Measurements from ENCODE around the gene CELF4. TPM values are rescaled to one million over a fixed set of nuclear protein-coding genes. Genes with fewer than 3 reads are reported as not detected.
"Not testable (repeated sequence)": the region's sequence is repeated elsewhere in the genome, so short reads cannot be mapped to it uniquely, and the experiment has no call there.

The CELF4 gene
- polyA plus RNA-seq, 1 donor (not counting 4 experiments of a cell fraction or from before 2014, with no cell fraction given): not detected

GRCh38 chr18:37465958-37466357 is 99.6 kb downstream of the CELF4 start:
- DNase-seq (ENCODE audit: low read depth, low spot score): no peak
- Histone ChIP-seq H3K4me1 (ENCODE audit: control insufficient read depth, extremely low read depth, insufficient read depth, low read length) (no peaks in the 10 kb centered on the region), H3K4me2 (ENCODE audit: control insufficient read depth, extremely low read depth, insufficient read depth, low read depth, low read length) (no peak overlapping the region), H3K9me1 (ENCODE audit: control insufficient read depth, extremely low read depth, insufficient read depth, low read length) (no peaks in the 10 kb centered on the region), H4K20me1 (ENCODE audit: control insufficient read depth, extremely low read depth, insufficient read depth, low read length) (no peaks in the 10 kb centered on the region), H2AFZ (ENCODE audit: control insufficient read depth, low read length) (no peak overlapping the region), H3K27ac (ENCODE audit: control insufficient read depth, insufficient read depth, low read length) (no peak overlapping the region), H3K79me2 (ENCODE audit: control insufficient read depth, insufficient read depth, low read length) (no peaks in the 10 kb centered on the region), H3K27me3 (ENCODE audit: control insufficient read depth, extremely low read depth, insufficient read depth, low read length) (peaks cover 10% of the 10 kb centered on the region), H3K9ac (ENCODE audit: control insufficient read depth, extremely low read depth, insufficient read depth, low read length) (no peak overlapping the region), H3K36me3 (ENCODE audit: control insufficient read depth in 2 of 2, extremely low read depth in 1 of 2, insufficient read depth in 2 of 2, low read length in 2 of 2) (no peaks in the 10 kb centered on the region), H3K4me3 (ENCODE audit: control insufficient read depth in 2 of 3, extremely low read depth in 1 of 3, insufficient read depth in 2 of 3, low read depth in 1 of 3, low read length in 3 of 3) (no peak overlapping the region), H3K9me3 (ENCODE audit: control insufficient read depth, low read depth, low read length) (no peaks in the 10 kb centered on the region)
- FAIRE-seq: no peak
- dilution Hi-C loops (cut with MboI; ENCODE audit: extremely low pct_ligation_motif_present, low sequenced_read_pairs): no loop called here
- TF ChIP-seq CTCF (optimal IDR thresholded peaks at IDR 0.05 in 1 of 3, IDR thresholded peaks at IDR 0.05 in 1 of 3, conservative IDR thresholded peaks at IDR 0.05 in 1 of 3; ENCODE audit: extremely low read depth in 1 of 3, insufficient read depth in 2 of 3, low read length in 3 of 3) (no peak), EZH2 (IDR thresholded peaks at IDR 0.05; ENCODE audit: low read length) (no peak)

DNA sequence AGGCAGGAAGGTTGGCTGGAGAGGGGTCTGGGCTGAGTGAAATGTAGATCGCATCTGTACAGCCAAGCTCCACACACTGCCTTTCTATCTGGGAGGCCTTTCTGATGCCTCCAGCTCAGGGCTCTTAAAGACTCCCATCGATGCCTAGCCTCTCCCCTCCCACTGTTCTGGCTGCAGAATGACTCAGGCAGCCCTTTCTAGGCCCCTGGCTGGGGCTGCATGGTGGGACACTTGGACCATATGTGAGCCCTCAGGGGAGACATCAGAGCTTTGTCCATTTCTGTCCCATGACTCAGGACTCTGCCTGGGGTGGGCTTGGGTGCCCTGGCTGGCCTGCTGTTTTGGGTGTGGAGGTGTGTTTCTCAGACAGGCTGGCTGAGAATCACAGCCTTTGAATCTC is 101.3 kb downstream of the CELF4 start:
- no peak for TF ChIP-seq CTCF (optimal IDR thresholded peaks at IDR 0.05 in 1 of 3, IDR thresholded peaks at IDR 0.05 in 1 of 3, conservative IDR thresholded peaks at IDR 0.05 in 1 of 3; ENCODE audit: extremely low read depth in 1 of 3, insufficient read depth in 2 of 3, low read length in 3 of 3)
- TF ChIP-seq EZH2 (IDR thresholded peaks at IDR 0.05; ENCODE audit: low read length): no peak
- Histone ChIP-seq H3K27ac (ENCODE audit: control insufficient read depth, insufficient read depth, low read length) (no peak overlapping the region), H4K20me1 (ENCODE audit: control insufficient read depth, extremely low read depth, insufficient read depth, low read length) (no peaks in the 10 kb centered on the region), H2AFZ (ENCODE audit: control insufficient read depth, low read length) (no peak overlapping the region), H3K4me3 (ENCODE audit: control insufficient read depth in 2 of 3, extremely low read depth in 1 of 3, insufficient read depth in 2 of 3, low read depth in 1 of 3, low read length in 3 of 3) (no peak overlapping the region), H3K9ac (ENCODE audit: control insufficient read depth, extremely low read depth, insufficient read depth, low read length) (no peak overlapping the region), H3K4me2 (ENCODE audit: control insufficient read depth, extremely low read depth, insufficient read depth, low read depth, low read length) (no peak overlapping the region), H3K36me3 (ENCODE audit: control insufficient read depth in 2 of 2, extremely low read depth in 1 of 2, insufficient read depth in 2 of 2, low read length in 2 of 2) (no peaks in the 10 kb centered on the region), H3K27me3 (ENCODE audit: control insufficient read depth, extremely low read depth, insufficient read depth, low read length) (peaks cover 9% of the 10 kb centered on the region), H3K9me3 (ENCODE audit: control insufficient read depth, low read depth, low read length) (no peaks in the 10 kb centered on the region), H3K4me1 (ENCODE audit: control insufficient read depth, extremely low read depth, insufficient read depth, low read length) (no peaks in the 10 kb centered on the region), H3K9me1 (ENCODE audit: control insufficient read depth, extremely low read depth, insufficient read depth, low read length) (no peaks in the 10 kb centered on the region), H3K79me2 (ENCODE audit: control insufficient read depth, insufficient read depth, low read length) (no peaks in the 10 kb centered on the region)
- DNase-seq (ENCODE audit: low read depth, low spot score) (no peak), FAIRE-seq (no peak)
- dilution Hi-C loops (cut with MboI; ENCODE audit: extremely low pct_ligation_motif_present, low sequenced_read_pairs): no loop called here

GRCh38 chr18:37461329-37461728 is 104.3 kb downstream of the CELF4 start:
- H3K4me2 ChIP-seq (ENCODE audit: control insufficient read depth, extremely low read depth, insufficient read depth, low read depth, low read length); H3K9me3 ChIP-seq (ENCODE audit: control insufficient read depth, low read depth, low read length); dilution Hi-C loops (cut with MboI; ENCODE audit: extremely low pct_ligation_motif_present, low sequenced_read_pairs); FAIRE-seq; H3K36me3 ChIP-seq (ENCODE audit: control insufficient read depth in 2 of 2, extremely low read depth in 1 of 2, insufficient read depth in 2 of 2, low read length in 2 of 2); H3K4me1 ChIP-seq (ENCODE audit: control insufficient read depth, extremely low read depth, insufficient read depth, low read length); H3K79me2 ChIP-seq (ENCODE audit: control insufficient read depth, insufficient read depth, low read length); H3K27ac ChIP-seq (ENCODE audit: control insufficient read depth, insufficient read depth, low read length); H3K9ac ChIP-seq (ENCODE audit: control insufficient read depth, extremely low read depth, insufficient read depth, low read length); DNase-seq (ENCODE audit: low read depth, low spot score); H2AFZ ChIP-seq (ENCODE audit: control insufficient read depth, low read length); H3K27me3 ChIP-seq (ENCODE audit: control insufficient read depth, extremely low read depth, insufficient read depth, low read length); H3K4me3 ChIP-seq (ENCODE audit: control insufficient read depth in 2 of 3, extremely low read depth in 1 of 3, insufficient read depth in 2 of 3, low read depth in 1 of 3, low read length in 3 of 3); H4K20me1 ChIP-seq (ENCODE audit: control insufficient read depth, extremely low read depth, insufficient read depth, low read length); H3K9me1 ChIP-seq (ENCODE audit: control insufficient read depth, extremely low read depth, insufficient read depth, low read length): not testable (repeated sequence)

Measured in keratinocyte (primary cell).